HepG2 (cell line): ENCODE data around the gene NOXA1. TPM values are rescaled to one million over a fixed set of nuclear protein-coding genes. Genes with fewer than 3 reads are reported as not detected.

Experiments
- ARID4A ChIP-seq: sonication (generic); formaldehyde crosslinking; IDR thresholded peaks from 2 replicates; pipeline ENCODE4 v1.5.0; 2020; ENCODE audit warnings: mild to moderate bottlenecking, missing genetic modification reagents, borderline replicate concordance
- CREB3 ChIP-seq: sonication (generic); formaldehyde crosslinking; IDR thresholded peaks from 2 replicates; pipeline ENCODE4 v1.5.0; 2020; ENCODE audit warnings: missing genetic modification reagents
- CSRNP1 ChIP-seq: sonication (generic); formaldehyde crosslinking; IDR thresholded peaks from 2 replicates; pipeline ENCODE4 v1.8.1; 2023; ENCODE audit warnings: mild to moderate bottlenecking, missing genetic modification reagents
- KDM5A ChIP-seq: fragments of 200-600 bp; sonication (generic); IDR thresholded peaks from 2 replicates; pipeline ENCODE4 v1.7.0; 2018; ENCODE audit warnings: antibody characterized with exemption, mild to moderate bottlenecking, low read length, borderline replicate concordance
- MAFK ChIP-seq, 2 experiments: IDR thresholded peaks in 1 of 2; conservative IDR thresholded peaks in 1 of 2; 2 replicates each; pipeline ENCODE4 v1.6.1; 2011; ENCODE audit warnings: improper control_type of control experiment in 2 of 2, low read length in 2 of 2
- MTERF4 ChIP-seq: sonication (generic); formaldehyde crosslinking; IDR thresholded peaks from 2 replicates; pipeline ENCODE4 v1.8.0; 2023; ENCODE audit warnings: mild to moderate bottlenecking, missing genetic modification reagents
- NRL ChIP-seq: sonication (generic); formaldehyde crosslinking; IDR thresholded peaks from 2 replicates; pipeline ENCODE4 v1.5.0; 2020; ENCODE audit warnings: missing genetic modification reagents, mild to moderate bottlenecking, moderate library complexity, borderline replicate concordance
- POLR2A ChIP-seq, 2 experiments: IDR thresholded peaks; 2 replicates each; pipeline ENCODE4 v1.6.1; 2011; ENCODE audit warnings: low read depth in 2 of 2, low read length in 2 of 2, mild to moderate bottlenecking in 1 of 2, moderate library complexity in 1 of 2; ENCODE audit not compliant: insufficient read depth in 1 of 2
- SAFB2 ChIP-seq: sonication (generic); formaldehyde crosslinking; IDR thresholded peaks from 2 replicates; pipeline ENCODE4 v1.5.1; 2020; ENCODE audit warnings: missing genetic modification reagents, low read depth, mild to moderate bottlenecking, borderline replicate concordance
- SKIL ChIP-seq: sonication (generic); formaldehyde crosslinking; IDR thresholded peaks from 2 replicates; pipeline ENCODE4 v1.8.0; 2022; ENCODE audit warnings: missing genetic modification reagents, mild to moderate bottlenecking, moderate library complexity, borderline replicate concordance
- SNAPC5 ChIP-seq: sonication (generic); formaldehyde crosslinking; IDR thresholded peaks from 2 replicates; pipeline ENCODE4 v1.8.1; 2023; ENCODE audit warnings: mild to moderate bottlenecking, missing genetic modification reagents, borderline replicate concordance
- ZKSCAN8 ChIP-seq: IDR thresholded peaks from 2 replicates; pipeline ENCODE4 v1.6.1; 2016; ENCODE audit warnings: borderline replicate concordance, missing genetic modification reagents, missing compliant biosample characterization
- ZNF274 ChIP-seq: sonication (generic); formaldehyde crosslinking; IDR thresholded peaks from 2 replicates; pipeline ENCODE4 v1.5.1; 2020; ENCODE audit warnings: mild to moderate bottlenecking, missing genetic modification reagents
- ZNF451 ChIP-seq: sonication (generic); formaldehyde crosslinking; IDR thresholded peaks from 2 replicates; pipeline ENCODE4 v1.5.0; 2020; ENCODE audit warnings: mild to moderate bottlenecking, missing genetic modification reagents
- ZNF703 ChIP-seq: sonication (generic); formaldehyde crosslinking; IDR thresholded peaks from 2 replicates; pipeline ENCODE4 v1.5.1; 2020; ENCODE audit warnings: missing genetic modification reagents, mild to moderate bottlenecking, moderate library complexity, borderline replicate concordance
- ZSCAN30 ChIP-seq: sonication (generic); formaldehyde crosslinking; IDR thresholded peaks from 2 replicates; pipeline ENCODE4 v1.5.0; 2020; ENCODE audit warnings: mild to moderate bottlenecking, missing genetic modification reagents
- polyA plus RNA-seq, 8 experiments: library from polyadenylated mRNA; depleted of rRNA in 3 of 8; stranded (reverse) in 7 of 8; unstranded in 1 of 8; fragments of >200 nt; fragmentation: Illumina TruSeq in 4 of 8; extraction: Trizol in 4 of 8; gene quantifications; 2 replicates each; pipeline versions ENCODE4 v1.2.1 to v1.2.3, GENCODE V29; 2011 to 2016; ENCODE audit warnings: low read depth in 4 of 8, missing spikeins in 1 of 8, mixed read lengths in 1 of 8; ENCODE audit not compliant: insufficient read depth in 1 of 8
- total RNA-seq, 5 experiments: library from RNA; depleted of rRNA; stranded (reverse); fragments of >200 nt; fragmentation: Illumina TruSeq; extraction: Trizol; gene quantifications; 2 replicates each; pipeline ENCODE4 v1.2.3, GENCODE V29; 2016; ENCODE audit warnings: low read depth in 1 of 5

The NOXA1 gene
- total and polyA plus RNA-seq, 2 of the 13 experiments (the other 11 are each of a cell fraction or from before 2014, with no cell fraction given): 0.78 to 1.2 TPM

- TF ChIP-seq CSRNP1 (CRISPR knock-in tag): no peak
- TF ChIP-seq SNAPC5 (CRISPR knock-in tag): no peak
- peak; percentile 19; the same call in 1 of the 2 replicates for TF ChIP-seq ZNF274 (CRISPR knock-in tag)
- TF ChIP-seq ARID4A (CRISPR knock-in tag): peak; percentile 54; the same call in 1 of the 2 replicates
- TF ChIP-seq ZNF451 (CRISPR knock-in tag): 0 out of 2 replicates have a peak, but pooled peaks have one; percentile 7
- no peak for TF ChIP-seq MTERF4 (CRISPR knock-in tag)
- no peak for TF ChIP-seq NRL (CRISPR knock-in tag)
- no peak for TF ChIP-seq MAFK (conservative IDR thresholded peaks at IDR 0.05 in 1 of 2, IDR thresholded peaks at IDR 0.05 in 1 of 2; ENCODE audit: low read length in 2 of 2)
- 0 out of 2 replicates have a peak, but pooled peaks have one; percentile 3 for TF ChIP-seq ZNF703 (CRISPR knock-in tag)
- no peak for TF ChIP-seq ZKSCAN8 (CRISPR knock-in tag)
- 0 out of 4 replicates have a peak, but pooled peaks of 1 of the 2 experiments have one; percentile 1 for TF ChIP-seq POLR2A (IDR thresholded peaks at IDR 0.05; ENCODE audit: insufficient read depth in 1 of 2, low read depth in 2 of 2, low read length in 2 of 2)
- no peak for TF ChIP-seq ZSCAN30 (CRISPR knock-in tag)
- no peak for TF ChIP-seq SKIL (CRISPR knock-in tag)
- TF ChIP-seq SAFB2 (CRISPR knock-in tag): no peak
- TF ChIP-seq KDM5A: no peak
- TF ChIP-seq CREB3 (CRISPR knock-in tag): no peak
Measured at GRCh38 chr9:137458194-137459151, 35.3 kb downstream of the NOXA1 start (continued).
